ENCODE data around the gene UBALD2.

UBALD2 gene

GRCh38 chr17:76270770-76271668, 5.9 kb downstream of the UBALD2 start:
- DNase-seq (ENCODE audit: low read depth) = no peak
- in situ Hi-C loops (cut with HindIII; ENCODE audit: low sequenced_read_pairs) = no loop called here
- H3K4me3 ChIP-seq (ENCODE audit: low read depth, low read length) = no peak overlapping the region

GRCh38 chr17:76271669-76272540, 6.8 kb downstream of the UBALD2 start:
- no peak for DNase-seq (ENCODE audit: low read depth)
- no peak for TF ChIP-seq CTCF (IDR thresholded peaks at IDR 0.05; ENCODE audit: low read depth, low read length, missing control alignments)
- no peak overlapping the region for H3K4me3 ChIP-seq (ENCODE audit: low read depth, low read length)
- in situ Hi-C loops (cut with HindIII; ENCODE audit: low sequenced_read_pairs) = no loop called here

More at GRCh38 chr17:76270770-76271668, 5.9 kb downstream of the UBALD2 start:
- no peak for TF ChIP-seq CTCF (IDR thresholded peaks at IDR 0.05; ENCODE audit: low read depth, low read length, missing control alignments)

GRCh38 chr17:76272541-76273444, 7.6 kb downstream of the UBALD2 start:
- no peak for TF ChIP-seq CTCF (IDR thresholded peaks at IDR 0.05; ENCODE audit: low read depth, low read length, missing control alignments)
- DNase-seq (ENCODE audit: low read depth) = no peak

GRCh38 chr17:76273445-76274111, 8.4 kb downstream of the UBALD2 start:
- H3K4me3 ChIP-seq (ENCODE audit: low read depth, low read length) = no peak overlapping the region
- no peak for TF ChIP-seq CTCF (IDR thresholded peaks at IDR 0.05; ENCODE audit: low read depth, low read length, missing control alignments)
- DNase-seq (ENCODE audit: low read depth) = no peak
- in situ Hi-C loops (cut with HindIII; ENCODE audit: low sequenced_read_pairs) = no loop called here

More at GRCh38 chr17:76272541-76273444, 7.6 kb downstream of the UBALD2 start:
- in situ Hi-C loops (cut with HindIII; ENCODE audit: low sequenced_read_pairs) = no loop called here
- H3K4me3 ChIP-seq (ENCODE audit: low read depth, low read length) = no peak overlapping the region

GRCh38 chr17:76274112-76274956, 9.2 kb downstream of the UBALD2 start:
- TF ChIP-seq CTCF (IDR thresholded peaks at IDR 0.05; ENCODE audit: low read depth, low read length, missing control alignments) = no peak
- in situ Hi-C loops (cut with HindIII; ENCODE audit: low sequenced_read_pairs) = no loop called here
- DNase-seq (ENCODE audit: low read depth) = no peak
- no peak overlapping the region for H3K4me3 ChIP-seq (ENCODE audit: low read depth, low read length)

All from astrocyte of the cerebellum (primary cell).